H1 (cell line): ENCODE data around the gene SETD1B. TPM values are rescaled to one million over a fixed set of nuclear protein-coding genes. Genes with fewer than 3 reads are reported as not detected.
"Not testable (repeated sequence)": the region's sequence is repeated elsewhere in the genome, so short reads cannot be mapped to it uniquely, and the experiment has no call there.

Experiments used
- CTCF ChIA-PET: fragments of 300-600 bp; sonication (Branson Sonifier 250); formaldehyde crosslinking; loops from one replicate; lab custom pipeline; 2021; ENCODE audit not compliant: partially characterized antibody; lab: Charles Lee
- POLR2A ChIA-PET: fragments of 300-600 bp; sonication (Branson Sonifier 250); formaldehyde crosslinking; loops from one replicate; lab custom pipeline; 2021; ENCODE audit warnings: inconsistent platforms; ENCODE audit not compliant: partially characterized antibody; lab: Charles Lee
- DNase-seq, 2 experiments: peaks; one replicate each; pipeline versions ENCODE4 v3.0.0 to v3.0.0-alpha.2; 2010 to 2022; ENCODE audit warnings: low spot score in 2 of 2, low read depth in 1 of 2, mixed read lengths in 1 of 2
- FAIRE-seq: peaks from 2 replicates; lab custom pipeline; 2011; peaks lifted over from hg19 to GRCh38; lab: Jason Lieb, UNC
- H2AFZ ChIP-seq: 2 replicates; pipeline ENCODE4 v1.8.1; 2012; ENCODE audit warnings: low read length, inconsistent platforms
- H2AK5ac ChIP-seq: 2 replicates; pipeline ENCODE4 v1.6.1; 2013; ENCODE audit warnings: low read depth, low read length
- H2BK120ac ChIP-seq: replicated peaks from 2 replicates; pipeline ENCODE3; 2013; ENCODE audit warnings: low read depth, low read length, inconsistent platforms
- H2BK12ac ChIP-seq: 2 replicates; pipeline ENCODE4 v1.6.1; 2013; ENCODE audit warnings: low read depth, low read length
- H2BK15ac ChIP-seq: 2 replicates; pipeline ENCODE4 v1.6.1; 2013; ENCODE audit warnings: low read length
- H2BK20ac ChIP-seq: 2 replicates; pipeline ENCODE4 v1.6.1; 2013; ENCODE audit warnings: low read length
- H2BK5ac ChIP-seq: 2 replicates; pipeline ENCODE4 v1.6.1; 2013; ENCODE audit warnings: low read depth, low read length
- H3K14ac ChIP-seq: 2 replicates; pipeline ENCODE4 v1.6.1; 2013; ENCODE audit warnings: inconsistent platforms; ENCODE audit not compliant: insufficient read length
- H3K18ac ChIP-seq: 2 replicates; pipeline ENCODE4 v1.6.1; 2013; ENCODE audit warnings: low read length; ENCODE audit errors: extremely low read depth
- H3K23ac ChIP-seq: 2 replicates; pipeline ENCODE4 v1.6.1; 2013; ENCODE audit warnings: inconsistent platforms; ENCODE audit not compliant: insufficient read length
- H3K23me2 ChIP-seq: 2 replicates; pipeline ENCODE4 v1.6.1; 2013; ENCODE audit warnings: low read depth, low read length
- H3K27ac ChIP-seq: 2 replicates; pipeline ENCODE4 v1.6.1; 2011; ENCODE audit warnings: low read depth, low read length, inconsistent platforms
- H3K27me3 ChIP-seq, 4 experiments: replicated peaks in 1 of 4; 1 replicate in 1 of 4; 2 replicates in 3 of 4; pipeline versions ENCODE4 v1.6.1 to v1.8.1; 2011 to 2013; ENCODE audit warnings: low read length in 3 of 4, mild to moderate bottlenecking in 3 of 4, inconsistent platforms in 2 of 4, mixed read lengths in 2 of 4, moderate library complexity in 1 of 4; ENCODE audit not compliant: control insufficient read depth in 3 of 4, insufficient read depth in 3 of 4; ENCODE audit errors: extremely low read depth in 1 of 4
- H3K36me3 ChIP-seq, 4 experiments: 2 replicates each; pipeline versions ENCODE4 v1.6.1 to v1.8.1; 2011 to 2013; ENCODE audit warnings: mild to moderate bottlenecking in 4 of 4, low read length in 3 of 4, moderate library complexity in 2 of 4, control low read depth in 1 of 4, inconsistent platforms in 1 of 4; ENCODE audit not compliant: insufficient read depth in 4 of 4, control insufficient read depth in 2 of 4
- H3K4ac ChIP-seq: replicated peaks from 2 replicates; pipeline ENCODE3; 2013; ENCODE audit warnings: low read length, low read depth, mixed read lengths, inconsistent platforms; ENCODE audit not compliant: insufficient read length
- H3K4me1 ChIP-seq, 4 experiments: replicated peaks in 1 of 4; 1 replicate in 1 of 4; 2 replicates in 3 of 4; pipeline versions ENCODE4 v1.6.1 to v1.8.1; 2011 to 2013; ENCODE audit warnings: low read length in 3 of 4, inconsistent platforms in 2 of 4, mixed read lengths in 1 of 4; ENCODE audit not compliant: insufficient read depth in 4 of 4, control insufficient read depth in 3 of 4
- H3K4me2 ChIP-seq, 2 experiments: 2 replicates each; pipeline versions ENCODE4 v1.6.1 to v1.8.1; 2011 to 2013; ENCODE audit warnings: low read depth in 2 of 2, low read length in 2 of 2, control low read depth in 1 of 2, inconsistent platforms in 1 of 2, mild to moderate bottlenecking in 1 of 2; ENCODE audit not compliant: insufficient read depth in 1 of 2
- H3K4me3 ChIP-seq, 4 experiments: fragments of 200-600, 300-600 bp in 1 of 4; sonication (generic), shearing (Covaris generic), sonication (Bioruptor Twin) in 1 of 4; 2 replicates each; pipeline versions ENCODE4 v1.5.1 to v1.8.1; 2011 to 2016; ENCODE audit warnings: low read length in 4 of 4, low read depth in 3 of 4, control low read depth in 2 of 4, inconsistent platforms in 2 of 4, mild to moderate bottlenecking in 2 of 4, mixed read lengths in 1 of 4, moderate library complexity in 1 of 4; ENCODE audit not compliant: insufficient read depth in 2 of 4; ENCODE audit errors: extremely low read depth in 1 of 4
- H3K56ac ChIP-seq: replicated peaks from 2 replicates; pipeline ENCODE3; 2013; ENCODE audit warnings: low read depth, mild to moderate bottlenecking, mixed read lengths, low read length, inconsistent platforms; ENCODE audit not compliant: insufficient read length
- H3K79me1 ChIP-seq: 2 replicates; pipeline ENCODE4 v1.6.1; 2013; ENCODE audit warnings: low read depth, low read length, control low read depth
- H3K79me2 ChIP-seq, 2 experiments: 2 replicates each; pipeline versions ENCODE4 v1.6.1 to v1.8.1; 2012 to 2013; ENCODE audit warnings: low read length in 2 of 2, mild to moderate bottlenecking in 2 of 2, inconsistent platforms in 1 of 2; ENCODE audit not compliant: insufficient read depth in 2 of 2, control insufficient read depth in 1 of 2
- H3K9ac ChIP-seq, 4 experiments: replicated peaks in 1 of 4; 1 replicate in 1 of 4; 2 replicates in 3 of 4; pipeline versions ENCODE4 v1.6.1 to v1.8.1; 2011 to 2013; ENCODE audit warnings: low read depth in 3 of 4, low read length in 3 of 4, control low read depth in 2 of 4, mild to moderate bottlenecking in 2 of 4, moderate library complexity in 2 of 4, inconsistent platforms in 1 of 4; ENCODE audit errors: extremely low read depth in 1 of 4
- H3K9me3 ChIP-seq, 2 experiments: 2 replicates each; pipeline versions ENCODE4 v1.6.1 to v1.8.1; 2012 to 2013; ENCODE audit warnings: mild to moderate bottlenecking in 2 of 2, moderate library complexity in 2 of 2, control low read depth in 1 of 2, inconsistent platforms in 1 of 2, low read depth in 1 of 2, low read length in 1 of 2, mixed read lengths in 1 of 2; ENCODE audit not compliant: insufficient read depth in 2 of 2
- H4K20me1 ChIP-seq, 2 experiments: replicated peaks in 1 of 2; 2 replicates each; pipeline versions ENCODE3 to v1.8.1; 2011 to 2013; ENCODE audit warnings: inconsistent platforms in 2 of 2, low read length in 2 of 2, mild to moderate bottlenecking in 1 of 2; ENCODE audit not compliant: insufficient read depth in 2 of 2, control insufficient read depth in 1 of 2
- H4K5ac ChIP-seq: 2 replicates; pipeline ENCODE4 v1.6.1; 2013; ENCODE audit warnings: low read length, low read depth, mixed read lengths, inconsistent platforms; ENCODE audit not compliant: insufficient read length
- H4K8ac ChIP-seq: 2 replicates; pipeline ENCODE4 v1.8.0; 2013; ENCODE audit warnings: mild to moderate bottlenecking, moderate library complexity, low read length, inconsistent platforms; ENCODE audit not compliant: insufficient read depth; ENCODE audit errors: extremely low read depth
- H4K91ac ChIP-seq: replicated peaks from 2 replicates; pipeline ENCODE3; 2013; ENCODE audit warnings: low read length, mixed read lengths, inconsistent platforms; ENCODE audit not compliant: insufficient read length
- CHD2 ChIP-seq: IDR thresholded peaks from 2 replicates; pipeline ENCODE4 v1.6.1; 2012; ENCODE audit warnings: low read length, improper control_type of control experiment
- SUZ12 ChIP-seq: fragments of 200-600 bp; sonication (generic); IDR thresholded peaks from 2 replicates; pipeline ENCODE4 v1.6.1; 2012; ENCODE audit warnings: mild to moderate bottlenecking, inconsistent platforms, low read length, moderate library complexity, mixed read lengths
- WGBS, 2 experiments: shearing (Covaris generic) in 1 of 2; methylation state at CpG; one replicate each; pipeline versions ENCODE4 v1.1.6 to v1.1.7; 2013 to 2015; ENCODE audit warnings: low lambda C conversion rate in 2 of 2, mixed read lengths in 2 of 2, inconsistent platforms in 1 of 2, low coverage in 1 of 2, missing lambda C conversion rate in 1 of 2; ENCODE audit not compliant: insufficient replicate concordance in 2 of 2, insufficient coverage in 1 of 2, insufficient read length in 1 of 2; ENCODE audit errors: extremely low coverage in 1 of 2, missing lambda C conversion rate in 1 of 2; 5-methylcytosine and 5-hydroxymethylcytosine counted together
- polyA plus RNA-seq, 7 experiments: library from polyadenylated mRNA; depleted of rRNA in 3 of 7; stranded (reverse) in 5 of 7; unstranded in 2 of 7; fragments of >200 nt in 5 of 7; fragments of 200-250 nt in 2 of 7; gene quantifications; 1 replicate in 5 of 7; 2 replicates in 1 of 7; 4 replicates in 1 of 7; pipeline versions ENCODE4 v1.2.1 to v1.2.3, GENCODE V29; 2011 to 2013; ENCODE audit warnings: missing spikeins in 2 of 7, mixed read lengths in 2 of 7
- total RNA-seq: library from RNA; stranded (reverse); fragmentation: NEBNext Ultra II Directional; extraction: Animal tissue kit (Norgen Biotek cat#: 25700); gene quantifications from 2 replicates; pipeline ENCODE4 v1.2.1, GENCODE V29; 2021

SETD1B gene
- total and polyA plus RNA-seq, 2 of the 8 experiments (the other 6 are each of a cell fraction or from before 2014, with no cell fraction given): 1.3 to 17.7 TPM

GRCh38 chr12:121860257-121860656 lies 56.4 kb downstream of the SETD1B start (continued):
- TF ChIP-seq SUZ12 (no peak), CHD2 (no peak)
- TF ChIP-seq, all 59 proteins: peak for 0

GRCh38 chr12:121860699-121861098 lies 56.9 kb downstream of the SETD1B start:
- H3K4ac ChIP-seq, H3K27me3 ChIP-seq, POLR2A ChIA-PET, FAIRE-seq, DNase-seq, H2BK20ac ChIP-seq, H4K8ac ChIP-seq, H3K14ac ChIP-seq, H3K36me3 ChIP-seq, H3K9ac ChIP-seq, H2BK5ac ChIP-seq, H3K23ac ChIP-seq, H3K4me2 ChIP-seq, H2BK120ac ChIP-seq, H4K5ac ChIP-seq, H3K27ac ChIP-seq, H3K23me2 ChIP-seq, H3K56ac ChIP-seq, H3K4me3 ChIP-seq, H4K20me1 ChIP-seq, H2BK15ac ChIP-seq, H3K18ac ChIP-seq, H3K79me1 ChIP-seq, H3K79me2 ChIP-seq, H2AK5ac ChIP-seq, H3K9me3 ChIP-seq, H2AFZ ChIP-seq, H4K91ac ChIP-seq: not testable (repeated sequence)
- CTCF ChIA-PET: interaction anchor here (0.5 to 4.1 kb wide), 7 partner anchors 9 to 348 kb away, joined by 3 to 20 read pairs (median 3); partner anchors contain the start of gene MORN3
- Histone ChIP-seq H2BK12ac (0 out of 2 replicates have a peak overlapping the region, but pooled peaks have one; percentile 1), H3K4me1 (peaks cover 0 to 17% (median 11%) of the 10 kb centered on the region in 4 experiments; a peak in 5 of 7 replicates)
- 94% methylated on average over 4 of the region's 4 CpGs; no CpG with 5 or more reads in 1 of the 2 experiments for WGBS, 2 experiments
